Nephron (organoid): ENCODE results near the gene MMEL1.
"Not testable (repeated sequence)": the region's sequence is repeated elsewhere in the genome, so short reads cannot be mapped to it uniquely, and the experiment has no call there.

ENCODE experiments used
- H3K27ac Mint-ChIP-seq, 3 experiments: 2 replicates each; pipeline ENCODE4 v1.8.0; 2020; ENCODE audit warnings: mixed read lengths in 3 of 3, mild to moderate bottlenecking in 2 of 3, moderate library complexity in 1 of 3
- H3K27me3 Mint-ChIP-seq: 2 replicates; pipeline ENCODE4 v1.8.0; 2021; ENCODE audit warnings: low read depth, mild to moderate bottlenecking, moderate library complexity, mixed read lengths
- H3K36me3 Mint-ChIP-seq: 2 replicates; pipeline ENCODE4 v1.8.0; 2020; ENCODE audit warnings: low read depth, mixed read lengths
- H3K4me1 Mint-ChIP-seq: 2 replicates; pipeline ENCODE4 v1.8.0; 2020; ENCODE audit warnings: mixed read lengths
- H3K4me3 Mint-ChIP-seq, 3 experiments: 2 replicates each; pipeline ENCODE4 v1.8.0; 2020; ENCODE audit warnings: mild to moderate bottlenecking in 3 of 3, mixed read lengths in 3 of 3, moderate library complexity in 2 of 3
- H3K9me3 Mint-ChIP-seq: 2 replicates; pipeline ENCODE4 v1.8.0; 2020; ENCODE audit warnings: mixed read lengths
- TF ChIP-seq, protein P1 (sequence below), 3 experiments: fragments of 200-600 bp; sonication (generic); IDR thresholded peaks; one replicate each; pipeline ENCODE4 v1.5.0; 2021; ENCODE audit warnings: antibody characterized with exemption in 3 of 3; ENCODE audit not compliant: unreplicated experiment in 3 of 3

Gene MMEL1

DNA sequence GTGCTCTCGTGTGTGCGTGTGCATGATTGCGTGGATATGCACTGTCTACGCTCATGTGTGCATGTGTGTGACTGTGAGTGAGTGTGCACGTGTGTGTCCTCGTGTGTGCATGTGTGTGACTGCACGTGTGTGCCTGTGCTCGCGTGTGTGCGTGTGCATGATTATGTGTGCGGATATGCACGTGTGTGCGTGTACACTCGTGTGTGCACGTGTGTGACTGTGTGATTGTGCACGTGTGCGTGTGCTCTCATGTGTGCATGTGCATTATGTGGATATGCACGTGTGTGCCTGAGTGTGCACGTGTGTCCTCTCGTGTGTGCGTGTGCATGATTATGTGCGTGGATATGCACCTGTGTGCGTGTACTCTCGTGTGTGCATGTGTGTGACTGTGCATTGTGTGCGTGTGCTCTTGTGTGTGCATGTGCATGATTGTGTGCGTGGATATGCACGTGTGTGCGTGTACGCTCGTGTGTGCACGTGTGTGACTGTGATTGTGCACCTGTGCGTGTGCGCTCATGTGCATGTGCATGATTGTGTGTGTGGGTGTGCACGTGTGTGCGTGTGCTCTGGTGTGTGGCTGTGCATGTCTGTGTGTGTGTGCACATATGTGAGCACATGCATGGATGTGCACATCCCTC, 2.2 kb downstream of the MMEL1 start:
- Mint-ChIP-seq H3K4me1 (peaks cover 3% of the 10 kb centered on the region), H3K4me3 (peak overlapping the region in 2 of 3 experiments; percentile 23 to 67), H3K36me3 (peaks cover 3% of the 10 kb centered on the region), H3K27me3 (peaks cover 60% of the 10 kb centered on the region), H3K27ac (peak overlapping the region in 1 of 3 experiments; percentile 65), H3K9me3 (peaks cover 9% of the 10 kb centered on the region)
- TF ChIP-seq, protein P1, sequence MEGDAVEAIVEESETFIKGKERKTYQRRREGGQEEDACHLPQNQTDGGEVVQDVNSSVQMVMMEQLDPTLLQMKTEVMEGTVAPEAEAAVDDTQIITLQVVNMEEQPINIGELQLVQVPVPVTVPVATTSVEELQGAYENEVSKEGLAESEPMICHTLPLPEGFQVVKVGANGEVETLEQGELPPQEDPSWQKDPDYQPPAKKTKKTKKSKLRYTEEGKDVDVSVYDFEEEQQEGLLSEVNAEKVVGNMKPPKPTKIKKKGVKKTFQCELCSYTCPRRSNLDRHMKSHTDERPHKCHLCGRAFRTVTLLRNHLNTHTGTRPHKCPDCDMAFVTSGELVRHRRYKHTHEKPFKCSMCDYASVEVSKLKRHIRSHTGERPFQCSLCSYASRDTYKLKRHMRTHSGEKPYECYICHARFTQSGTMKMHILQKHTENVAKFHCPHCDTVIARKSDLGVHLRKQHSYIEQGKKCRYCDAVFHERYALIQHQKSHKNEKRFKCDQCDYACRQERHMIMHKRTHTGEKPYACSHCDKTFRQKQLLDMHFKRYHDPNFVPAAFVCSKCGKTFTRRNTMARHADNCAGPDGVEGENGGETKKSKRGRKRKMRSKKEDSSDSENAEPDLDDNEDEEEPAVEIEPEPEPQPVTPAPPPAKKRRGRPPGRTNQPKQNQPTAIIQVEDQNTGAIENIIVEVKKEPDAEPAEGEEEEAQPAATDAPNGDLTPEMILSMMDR (IDR thresholded peaks at IDR 0.05; ENCODE audit: unreplicated experiment in 3 of 3), result no peak

DNA sequence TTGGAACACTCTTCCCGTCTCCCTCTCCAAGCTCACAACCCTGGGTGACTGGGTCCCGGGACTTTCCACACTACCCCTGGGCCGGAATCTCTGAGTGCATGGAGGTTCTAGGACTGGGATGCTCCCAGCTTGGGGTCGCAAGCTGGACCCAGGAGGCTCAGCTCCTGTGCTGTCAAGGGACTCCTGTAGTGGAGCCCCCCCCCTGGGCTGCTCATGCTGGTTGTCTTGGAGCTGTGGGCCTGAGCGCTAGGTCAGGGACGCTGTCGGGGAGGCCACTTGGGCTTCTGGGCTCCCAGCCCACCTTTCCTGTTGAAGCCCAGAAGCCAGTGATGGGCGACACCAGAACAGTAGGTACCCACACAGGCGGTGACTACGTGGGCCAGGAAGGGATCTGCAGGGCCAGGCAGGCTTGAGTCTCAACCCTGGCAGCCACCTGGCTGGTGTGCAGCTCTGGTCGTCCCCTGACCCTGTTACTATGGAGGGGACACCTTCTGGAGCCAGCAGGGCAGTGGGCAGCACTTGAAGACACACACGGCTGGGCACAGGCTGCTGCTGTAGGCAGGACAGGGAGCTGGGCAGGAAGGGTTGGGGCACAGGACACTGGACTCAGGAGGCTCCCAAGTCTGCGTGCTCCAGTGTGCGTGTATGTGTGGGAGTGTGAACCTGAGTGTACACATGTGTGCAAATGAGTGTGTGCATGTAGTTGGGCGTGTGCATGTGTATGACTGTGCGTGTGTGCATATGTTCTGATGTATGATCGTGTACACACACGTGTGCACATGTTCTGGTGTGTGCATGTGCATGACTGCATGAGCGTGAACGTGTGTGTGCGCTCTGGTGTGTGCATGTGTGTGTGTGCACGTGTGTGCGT, 3.0 kb downstream of the MMEL1 start:
- Mint-ChIP-seq H3K27ac (peak overlapping the region in 1 of 3 experiments; percentile 65), H3K27me3 (peaks cover 67% of the 10 kb centered on the region)
- TF ChIP-seq, protein P1 (IDR thresholded peaks at IDR 0.05; ENCODE audit: unreplicated experiment in 3 of 3), result no peak

DNA sequence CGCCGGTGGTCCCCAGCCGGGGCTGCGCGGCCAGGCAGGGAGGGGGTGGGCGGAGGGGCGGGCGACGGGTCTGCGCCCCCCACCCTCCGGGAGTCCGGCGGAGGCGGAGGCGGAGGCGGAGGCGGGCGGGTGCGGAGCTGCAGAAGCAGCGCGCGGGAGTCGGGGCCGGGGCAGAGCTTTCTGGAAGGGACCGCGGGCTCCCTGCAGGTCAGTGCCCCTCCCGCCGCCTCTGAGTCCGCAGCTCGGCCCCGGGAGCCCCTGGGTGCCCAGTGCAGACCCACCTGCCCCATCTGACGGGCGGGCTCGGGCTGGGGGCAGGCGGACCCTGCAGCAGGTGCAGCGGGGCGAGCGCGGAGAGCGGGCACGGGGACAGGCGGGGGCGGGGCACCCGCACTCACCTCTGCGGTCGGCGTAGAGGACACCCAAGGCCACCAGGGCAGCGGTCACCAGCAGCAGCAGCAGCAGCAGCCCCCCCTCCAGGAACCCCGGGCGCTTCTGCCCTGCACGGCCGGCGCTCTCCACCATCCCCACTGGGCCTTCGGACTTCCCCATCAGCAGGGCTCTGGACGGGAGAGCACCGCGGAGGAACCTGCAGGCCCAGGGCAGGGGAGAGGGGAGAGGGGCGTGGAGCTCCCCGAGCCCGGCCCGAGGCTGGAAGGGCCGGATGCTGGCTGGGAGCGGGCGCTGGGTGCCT, 3.7 kb downstream of the MMEL1 start:
- TF ChIP-seq, protein P1 (IDR thresholded peaks at IDR 0.05; ENCODE audit: unreplicated experiment in 3 of 3), result no peak
- H3K9me3 Mint-ChIP-seq, result peaks cover 9% of the 10 kb centered on the region
- peaks cover 3% of the 10 kb centered on the region for H3K36me3 Mint-ChIP-seq
- peaks cover 3% of the 10 kb centered on the region for H3K4me1 Mint-ChIP-seq
- peaks cover 74% of the 10 kb centered on the region for H3K27me3 Mint-ChIP-seq
- H3K27ac Mint-ChIP-seq, result no peak overlapping the region
- H3K4me3 Mint-ChIP-seq, result peak overlapping the region in 1 of 3 experiments; percentile 38

More for the DNA sequence above, 3.0 kb downstream of the MMEL1 start:
- H3K9me3 Mint-ChIP-seq, result peaks cover 9% of the 10 kb centered on the region
- H3K36me3 Mint-ChIP-seq, result peaks cover 3% of the 10 kb centered on the region
- peak overlapping the region in 2 of 3 experiments; percentile 38 to 41 for H3K4me3 Mint-ChIP-seq
- peaks cover 3% of the 10 kb centered on the region for H3K4me1 Mint-ChIP-seq

DNA sequence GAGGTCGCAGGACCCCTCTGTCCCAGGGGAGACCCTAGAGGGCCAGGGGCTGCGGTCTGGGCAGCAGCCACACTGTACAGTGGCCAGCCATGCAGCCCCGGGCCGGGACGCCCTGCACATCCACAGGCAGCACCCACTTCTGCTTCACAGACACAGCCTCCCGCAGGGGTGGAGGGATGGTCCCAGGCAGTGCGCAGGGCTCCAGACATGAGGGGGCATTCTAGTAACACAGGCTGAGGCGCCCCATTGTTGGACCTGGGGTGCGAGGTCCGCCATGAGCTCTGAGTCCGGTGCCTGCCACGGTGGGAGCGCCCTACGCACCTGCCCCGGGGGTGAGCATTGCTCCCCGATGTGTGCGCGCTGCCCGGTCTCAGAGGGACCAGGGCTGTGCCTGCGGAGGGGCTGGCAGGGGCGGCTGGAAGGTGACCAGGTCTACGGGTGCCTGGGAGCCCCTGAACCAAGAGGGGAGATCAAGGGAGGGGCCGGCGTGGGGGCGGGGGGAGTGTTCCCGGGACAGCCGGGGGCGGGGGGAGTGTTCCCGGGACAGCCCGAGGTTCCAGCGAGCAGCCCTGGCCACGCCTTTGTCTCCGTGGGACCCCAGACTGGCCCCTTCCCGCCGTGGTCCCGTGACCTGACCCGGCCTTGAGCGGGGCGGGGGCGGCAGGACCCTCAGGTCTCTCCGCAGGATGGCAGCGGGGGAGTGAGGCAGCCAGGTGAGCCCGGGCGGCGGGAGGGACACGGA, 4.5 kb downstream of the MMEL1 start:
- Mint-ChIP-seq H3K36me3 (peaks cover 3% of the 10 kb centered on the region), H3K4me1 (peaks cover 2% of the 10 kb centered on the region), H3K9me3 (peaks cover 9% of the 10 kb centered on the region), H3K27me3 (peaks cover 77% of the 10 kb centered on the region), H3K27ac (no peak overlapping the region), H3K4me3 (peak overlapping the region in 1 of 3 experiments; percentile 49)
- TF ChIP-seq, protein P1 (IDR thresholded peaks at IDR 0.05; ENCODE audit: unreplicated experiment in 3 of 3), result no peak

DNA sequence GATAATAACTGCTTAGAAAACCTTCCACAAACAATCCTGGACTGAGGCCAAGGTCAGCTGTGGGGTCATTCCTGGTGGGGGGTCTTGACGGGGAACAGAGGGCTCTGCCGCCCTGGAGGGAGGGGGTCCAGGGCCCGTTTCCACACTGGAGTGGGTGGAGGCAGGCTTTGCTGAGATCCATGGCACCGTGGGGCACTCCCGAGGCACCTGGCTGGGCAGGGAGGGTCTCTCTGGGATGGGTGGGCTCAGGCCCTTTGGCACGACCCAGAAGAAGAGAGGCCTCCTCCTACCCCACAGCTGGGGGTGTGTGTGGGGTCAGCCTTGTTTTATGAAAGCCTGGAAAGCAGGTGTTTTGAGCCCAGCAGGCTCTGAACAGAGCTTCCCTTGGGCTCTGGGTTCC, 5.1 kb downstream of the MMEL1 start:
- no peak overlapping the region for H3K4me3 Mint-ChIP-seq

DNA sequence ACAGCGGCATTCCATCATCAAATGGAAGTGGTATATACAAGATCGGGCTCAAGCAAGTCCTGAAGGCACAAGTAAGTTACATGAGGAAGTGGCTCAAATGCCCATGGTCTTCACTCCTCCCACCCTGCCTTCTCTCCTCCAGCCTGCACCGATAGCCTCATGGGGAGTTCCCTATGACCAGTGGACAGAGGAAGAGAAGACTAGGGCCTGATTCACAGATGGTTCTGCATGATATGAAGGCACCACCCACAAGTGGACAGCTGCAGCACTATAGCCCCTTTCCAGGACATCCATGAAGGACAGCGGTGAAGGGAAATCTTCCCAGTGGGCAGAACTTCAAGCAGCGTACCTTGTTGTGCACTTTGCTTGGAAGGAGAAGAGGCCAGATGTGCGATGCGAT, 7.1 kb downstream of the MMEL1 start:
- not testable (repeated sequence) for H3K27ac Mint-ChIP-seq, H3K9me3 Mint-ChIP-seq, H3K36me3 Mint-ChIP-seq, H3K4me3 Mint-ChIP-seq, H3K4me1 Mint-ChIP-seq
- H3K27me3 Mint-ChIP-seq, result peaks cover 60% of the 10 kb centered on the region

More for the DNA sequence above, 5.1 kb downstream of the MMEL1 start:
- Mint-ChIP-seq H3K4me1 (no peaks in the 10 kb centered on the region), H3K27me3 (peaks cover 77% of the 10 kb centered on the region), H3K9me3 (peaks cover 9% of the 10 kb centered on the region), H3K27ac (no peak overlapping the region), H3K36me3 (peaks cover 3% of the 10 kb centered on the region)
- TF ChIP-seq, protein P1 (IDR thresholded peaks at IDR 0.05; ENCODE audit: unreplicated experiment in 3 of 3), result no peak
